NCI-H345 treated with DMSO at 0.1 percent for 48 hours (cell line): ENCODE data around the gene ZNF185.

Experiments used
- DNase-seq: peaks from one replicate; lab custom pipeline; 2025; ENCODE audit not compliant: unreplicated experiment; lab: John Stamatoyannopoulos, UW

Gene ZNF185

GRCh38 chrX:152897222-152898131 is at the start of gene ZNF185:
Gene ZNF185, plus strand, starts transcription at chrX:152898067. Its CDS starts 16,423 bp downstream, at chrX:152914490.
- DNase-seq: no peak

- DNase-seq: no peak
Observed at GRCh38 chrX:152850465-152850864, 47.4 kb upstream of the ZNF185 start.

- no peak for DNase-seq
Observed at GRCh38 chrX:152853986-152854385, 43.9 kb upstream of the ZNF185 start.

GRCh38 chrX:152861116-152861515 is 36.8 kb upstream of the ZNF185 start:
- DNase-seq: no peak

GRCh38 chrX:152861826-152862225 is 36.0 kb upstream of the ZNF185 start:
- no peak for DNase-seq

- no peak for DNase-seq
Observed at GRCh38 chrX:152865232-152865920, 32.5 kb upstream of the ZNF185 start.

- no peak for DNase-seq
Observed at GRCh38 chrX:152866386-152866785, 31.5 kb upstream of the ZNF185 start.

GRCh38 chrX:152869972-152870371 is 27.9 kb upstream of the ZNF185 start:
- DNase-seq: no peak

- DNase-seq: no peak
Observed at GRCh38 chrX:152871260-152871659, 26.6 kb upstream of the ZNF185 start.

- no peak for DNase-seq
Observed at GRCh38 chrX:152872522-152872921, 25.3 kb upstream of the ZNF185 start.

GRCh38 chrX:152873361-152873760 is 24.5 kb upstream of the ZNF185 start:
- no peak for DNase-seq

GRCh38 chrX:152876931-152877840 is 20.7 kb upstream of the ZNF185 start:
- DNase-seq: no peak

- DNase-seq: no peak
Observed at GRCh38 chrX:152878976-152879755, 18.7 kb upstream of the ZNF185 start.

- no peak for DNase-seq
Observed at GRCh38 chrX:152881289-152881688, 16.6 kb upstream of the ZNF185 start.

- no peak for DNase-seq
Observed at GRCh38 chrX:152884171-152884570, 13.7 kb upstream of the ZNF185 start.

- no peak for DNase-seq
Observed at GRCh38 chrX:152886716-152887115, 11.2 kb upstream of the ZNF185 start.

- no peak for DNase-seq
Observed at GRCh38 chrX:152892499-152892898, 5.4 kb upstream of the ZNF185 start.

GRCh38 chrX:152892999-152893891 is 4.6 kb upstream of the ZNF185 start:
- DNase-seq: no peak

GRCh38 chrX:152893980-152894610 is 3.8 kb upstream of the ZNF185 start:
- DNase-seq: no peak
